Stimulated activated CD8-positive, alpha-beta memory T cell treated with anti-CD3 and anti-CD28 coated beads, Interleukin-7, amount 100 ng/mL, for 4 hours (primary cell): ENCODE measurements around the gene CDC42BPA.
"Not testable (repeated sequence)": the region's sequence is repeated elsewhere in the genome, so short reads cannot be mapped to it uniquely, and the experiment has no call there.

Experiments used
- DNase-seq, 2 donors: peaks; one replicate each; pipeline ENCODE4 v3.0.0-alpha.2; 2020; ENCODE audit warnings: low read depth in 2 of 2

CDC42BPA gene

DNA sequence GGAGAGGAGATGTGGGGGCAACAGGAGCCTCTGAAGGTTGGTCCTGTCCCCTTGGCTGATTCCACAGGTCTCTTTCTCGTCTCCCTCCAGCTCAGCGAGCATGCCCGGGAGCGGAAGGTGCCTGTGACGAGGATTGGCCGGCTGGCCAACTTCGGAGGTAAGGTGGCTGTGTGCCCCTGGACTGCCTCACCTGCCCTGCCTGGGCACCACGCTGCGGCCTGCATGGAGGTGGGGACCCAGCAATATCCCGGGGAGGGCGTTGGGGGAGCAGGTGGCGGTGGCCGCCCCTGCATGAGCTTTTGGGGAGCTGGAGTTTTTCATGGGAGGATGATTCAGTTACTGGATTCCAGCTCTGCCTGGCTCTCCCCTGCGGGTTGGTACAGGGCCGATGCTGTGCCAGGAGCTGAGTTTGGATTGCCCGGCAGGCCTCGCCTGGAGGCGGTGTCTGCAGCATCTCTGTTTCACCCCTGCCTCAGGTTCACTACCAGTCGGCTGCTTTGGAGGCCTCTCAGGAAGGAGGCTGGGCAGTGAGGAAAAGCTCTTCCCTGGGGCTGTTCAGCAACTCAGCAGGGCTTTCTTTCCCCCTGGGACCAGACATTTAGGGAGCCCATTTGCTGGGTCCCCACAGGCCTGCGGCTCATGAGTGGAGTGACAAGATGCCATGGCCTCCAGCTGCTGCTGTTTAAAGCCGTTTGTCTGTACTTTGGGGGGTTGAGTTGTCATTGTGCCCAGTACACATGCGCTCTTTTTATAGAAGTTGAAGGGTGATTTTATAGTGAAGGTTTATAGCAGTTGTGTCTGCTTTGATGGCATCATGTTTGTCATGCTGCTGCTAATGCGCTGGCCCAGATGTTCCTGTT lies 352.5 kb downstream of the CDC42BPA start:
- no peak for DNase-seq

DNA sequence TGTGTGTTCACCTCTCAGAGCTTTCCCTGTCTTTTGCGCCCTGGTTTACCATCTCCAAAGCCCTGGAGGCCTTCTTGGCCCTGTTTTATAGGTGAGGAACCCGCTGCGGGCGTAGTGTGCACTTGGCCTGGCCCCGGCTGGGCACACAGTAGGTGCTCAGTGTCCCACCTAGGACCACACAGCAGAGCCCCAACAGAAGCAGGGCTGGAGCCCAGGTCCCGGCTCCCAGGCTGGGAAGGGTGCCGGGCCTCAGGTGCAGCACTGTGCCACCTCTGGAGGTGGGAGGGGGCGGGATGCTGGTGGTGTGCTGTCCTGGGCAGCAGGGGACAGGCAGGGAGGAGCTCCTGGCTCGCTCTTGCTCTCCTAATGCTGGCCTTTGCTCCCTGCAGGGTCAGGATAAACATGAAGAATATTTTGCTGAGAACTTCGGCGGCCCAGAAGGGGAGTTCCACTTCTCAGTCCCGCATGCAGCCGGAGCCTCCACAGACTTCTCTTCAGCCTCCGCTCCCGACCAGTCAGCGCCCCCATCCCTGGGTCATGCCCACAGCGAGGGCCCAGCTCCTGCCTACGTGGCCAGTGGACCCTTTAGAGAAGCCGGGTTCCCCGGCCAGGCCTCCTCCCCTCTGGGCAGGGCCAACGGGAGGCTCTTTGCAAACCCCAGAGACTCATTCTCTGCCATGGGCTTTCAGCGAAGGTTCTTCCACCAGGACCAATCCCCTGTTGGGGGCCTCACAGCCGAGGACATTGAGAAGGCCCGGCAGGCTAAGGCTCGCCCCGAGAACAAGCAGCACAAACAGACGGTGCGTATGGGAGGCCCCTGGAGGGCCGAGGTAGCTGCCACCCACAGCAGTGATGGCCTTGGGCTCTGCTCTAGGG lies 353.4 kb downstream of the CDC42BPA start:
- DNase-seq: no peak

DNA sequence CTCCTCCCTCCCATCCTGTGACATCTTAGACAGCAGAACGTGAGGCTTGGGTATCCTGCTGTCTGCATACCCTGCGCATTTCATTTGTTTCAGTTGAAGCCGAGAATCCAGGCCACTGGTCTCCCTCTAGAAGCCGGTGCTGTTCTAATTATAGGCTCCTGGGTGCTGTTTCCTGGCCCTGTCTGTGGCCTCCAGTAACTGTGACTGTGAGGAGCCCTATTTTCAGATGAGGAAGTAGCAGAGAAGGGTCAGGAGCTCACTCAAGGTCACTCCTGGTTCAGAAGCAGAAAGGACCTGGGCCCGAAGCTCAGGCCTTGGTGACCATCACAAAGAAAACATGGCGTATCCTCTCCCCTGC lies 354.2 kb downstream of the CDC42BPA start:
- DNase-seq: no peak

DNA sequence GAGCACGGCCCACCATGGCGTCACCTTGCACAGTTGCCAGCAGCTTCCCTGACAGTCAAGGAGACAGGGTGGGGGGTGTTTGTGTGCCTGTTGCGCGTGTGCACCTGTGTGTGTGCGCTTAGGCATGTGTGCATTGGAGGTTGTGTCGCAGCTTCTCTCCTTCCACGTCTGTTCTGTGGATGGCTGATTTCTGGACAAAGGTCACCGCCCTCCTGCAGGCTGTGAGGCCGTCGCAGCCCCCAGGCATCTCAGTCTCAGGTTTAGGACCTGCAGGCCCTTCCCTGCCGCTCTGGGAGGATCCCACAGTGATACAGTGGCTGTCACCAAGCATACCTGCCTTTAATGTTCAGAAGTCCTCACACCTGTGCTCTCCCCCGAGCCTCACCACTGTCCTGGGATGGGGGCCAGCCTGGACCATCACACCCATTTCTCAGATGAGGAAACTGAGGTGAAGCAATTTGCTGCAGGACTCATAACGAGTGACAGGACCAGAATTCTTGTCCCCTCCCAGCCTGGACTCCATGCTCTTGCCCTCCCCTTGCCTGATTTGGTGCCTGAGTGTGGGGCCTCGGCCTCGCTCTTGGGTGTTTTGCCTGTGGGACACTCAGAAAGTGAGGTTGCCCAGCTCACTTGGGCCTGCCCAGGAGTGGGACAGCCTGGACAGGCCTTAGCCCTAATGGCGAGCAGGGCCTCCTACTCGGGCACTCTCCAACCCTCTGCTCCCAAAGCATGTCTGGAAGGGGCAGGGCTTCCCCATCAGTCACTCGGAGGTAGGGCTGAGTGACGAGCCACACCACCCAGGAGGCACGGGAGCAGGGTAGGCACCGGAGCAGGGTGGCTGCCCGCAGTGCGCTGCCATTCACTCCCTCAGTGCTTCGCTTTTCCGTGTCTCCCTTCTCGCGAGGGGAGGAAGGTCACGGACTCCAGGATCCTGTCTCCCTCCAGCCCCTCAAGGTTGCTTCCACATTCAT lies 355.6 kb downstream of the CDC42BPA start:
- DNase-seq: no peak

DNA sequence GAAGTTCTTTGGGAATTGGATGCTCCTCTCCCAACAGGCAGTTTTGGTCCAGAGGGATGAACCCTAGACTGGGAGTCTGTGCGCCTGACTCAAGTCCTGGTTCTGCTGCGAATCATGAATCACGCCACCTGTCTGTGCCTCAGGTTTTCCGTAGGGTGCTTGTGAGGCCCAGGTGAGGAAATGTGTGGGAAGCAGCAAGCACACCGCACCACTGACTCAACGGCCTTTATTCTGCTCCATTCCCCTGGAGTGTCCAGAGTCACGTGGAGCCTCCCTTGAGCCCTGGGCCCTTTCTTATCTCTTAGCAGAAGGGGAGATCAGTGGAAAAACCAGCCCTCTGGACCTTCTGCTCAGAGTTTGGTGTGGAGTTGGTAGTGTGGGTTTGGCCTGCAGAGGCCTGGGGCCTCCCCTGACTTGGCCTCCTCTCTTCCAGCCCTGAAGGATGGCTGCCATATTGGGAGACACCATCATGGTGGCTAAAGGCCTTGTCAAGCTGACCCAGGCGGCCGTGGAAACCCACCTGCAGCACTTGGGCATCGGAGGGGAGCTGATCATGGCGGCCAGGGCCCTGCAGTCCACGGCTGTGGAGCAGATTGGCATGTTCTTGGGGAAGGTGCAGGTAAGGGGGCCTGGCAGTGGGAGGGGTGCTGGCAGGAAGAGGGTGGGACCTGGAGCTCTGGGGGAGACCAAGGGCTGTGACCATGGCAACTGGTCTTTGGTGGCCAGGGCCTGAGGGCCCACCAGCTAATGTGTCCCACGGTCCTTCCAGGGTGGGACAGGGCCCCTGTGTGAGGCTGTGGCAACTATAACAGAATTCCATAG lies 357.1 kb downstream of the CDC42BPA start:
- no peak for DNase-seq

GRCh38 chr1:226960256-226960655 lies 358.0 kb downstream of the CDC42BPA start:
- no peak for DNase-seq

GRCh38 chr1:226958300-226958699 lies 360.0 kb downstream of the CDC42BPA start:
- DNase-seq: no peak

DNA sequence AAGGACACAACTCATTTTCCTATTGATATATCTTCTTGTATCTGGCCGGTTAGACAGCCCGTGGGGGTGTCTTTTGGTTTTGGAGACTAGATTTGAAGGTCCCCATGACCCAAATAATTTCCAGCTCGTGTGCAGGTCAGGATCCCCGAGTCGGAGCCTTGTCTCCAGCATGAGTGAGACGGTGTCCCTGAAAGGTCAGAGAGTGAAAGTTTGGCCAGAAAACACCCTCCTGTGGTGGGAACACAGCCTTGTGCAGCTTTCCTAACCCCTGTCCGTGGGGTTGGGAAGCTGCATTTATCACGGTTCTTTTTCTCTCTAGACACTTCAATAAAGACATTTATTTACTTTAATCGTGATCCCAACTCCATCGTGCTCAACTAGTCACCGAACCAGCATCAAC lies 360.6 kb downstream of the CDC42BPA start:
- DNase-seq: no peak

DNA sequence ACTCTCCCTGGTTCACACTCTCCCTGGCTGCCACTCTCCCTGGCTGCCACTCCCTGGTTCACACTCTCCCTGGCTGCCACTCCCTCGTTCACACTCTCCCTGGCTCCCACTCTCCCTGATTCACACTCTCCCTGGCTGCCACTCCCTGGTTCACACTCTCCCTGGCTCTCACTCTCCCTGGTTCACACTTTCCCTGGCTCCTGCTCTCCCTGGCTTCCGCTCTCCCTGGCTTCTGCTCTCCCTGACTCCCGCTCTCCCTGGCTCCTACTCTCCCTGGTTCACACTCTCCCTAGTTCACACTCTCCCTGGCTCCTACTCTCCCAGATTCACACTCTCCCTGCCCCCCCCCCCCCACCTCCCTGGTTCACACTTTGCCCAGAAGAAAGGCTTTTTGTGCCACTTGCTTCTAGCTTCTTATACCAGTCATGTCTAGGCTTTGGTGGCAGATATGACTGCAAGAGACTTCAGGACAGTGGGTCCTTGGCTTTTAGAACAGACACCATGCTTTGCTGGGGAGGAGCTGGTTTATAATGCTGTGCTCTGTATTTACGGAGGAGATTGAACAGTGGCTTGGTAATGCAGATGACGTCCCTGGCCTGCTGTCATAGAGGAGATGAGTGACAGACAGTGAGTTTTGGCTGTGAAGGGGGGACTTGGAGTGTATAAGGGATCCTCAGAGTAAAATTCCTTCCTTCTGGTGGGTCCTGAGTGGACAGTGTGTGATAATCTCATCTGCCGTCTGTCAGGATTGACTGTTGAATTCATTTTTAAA lies 361.2 kb downstream of the CDC42BPA start:
- no peak for DNase-seq

DNA sequence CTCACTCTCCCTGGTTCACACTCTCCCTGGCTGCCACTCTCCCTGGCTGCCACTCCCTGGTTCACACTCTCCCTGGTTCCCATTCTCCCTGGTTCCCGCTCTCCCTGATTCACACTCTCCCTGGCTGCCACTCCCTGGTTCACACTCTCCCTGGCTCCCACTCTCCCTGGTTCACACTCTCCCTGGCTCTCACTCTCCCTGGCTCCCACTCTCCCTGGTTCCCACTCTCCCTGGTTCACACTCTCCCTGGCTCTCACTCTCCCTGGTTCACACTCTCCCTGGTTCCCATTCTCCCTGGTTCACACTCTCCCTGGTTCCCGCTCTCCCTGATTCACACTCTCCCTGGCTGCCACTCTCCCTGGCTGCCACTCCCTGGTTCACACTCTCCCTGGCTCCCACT lies 362.4 kb downstream of the CDC42BPA start:
- not testable (repeated sequence) for DNase-seq

DNA sequence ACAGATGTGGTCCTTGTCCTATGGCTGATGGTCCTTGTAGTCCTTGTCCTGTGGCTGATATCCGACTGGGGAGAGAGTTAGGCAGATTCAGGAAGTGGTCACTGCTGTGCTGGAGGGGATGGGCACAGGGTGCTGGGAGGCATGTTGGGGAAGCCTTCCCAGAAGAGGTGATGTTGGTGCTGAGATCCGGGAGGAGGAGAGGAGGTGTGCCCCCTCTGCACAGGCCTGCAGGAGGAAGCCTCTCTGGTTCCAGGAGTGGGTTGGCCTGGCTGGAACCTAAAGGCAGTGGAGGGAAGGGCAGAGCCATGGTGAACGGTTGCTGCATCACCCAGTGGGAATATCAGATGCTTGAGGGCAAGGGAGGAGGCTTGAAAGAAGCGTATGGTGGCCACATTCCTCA lies 363.5 kb downstream of the CDC42BPA start:
- DNase-seq: no peak

- DNase-seq: no peak
Observed at GRCh38 chr1:226954337-226954736, 364.0 kb downstream of the CDC42BPA start.

DNA sequence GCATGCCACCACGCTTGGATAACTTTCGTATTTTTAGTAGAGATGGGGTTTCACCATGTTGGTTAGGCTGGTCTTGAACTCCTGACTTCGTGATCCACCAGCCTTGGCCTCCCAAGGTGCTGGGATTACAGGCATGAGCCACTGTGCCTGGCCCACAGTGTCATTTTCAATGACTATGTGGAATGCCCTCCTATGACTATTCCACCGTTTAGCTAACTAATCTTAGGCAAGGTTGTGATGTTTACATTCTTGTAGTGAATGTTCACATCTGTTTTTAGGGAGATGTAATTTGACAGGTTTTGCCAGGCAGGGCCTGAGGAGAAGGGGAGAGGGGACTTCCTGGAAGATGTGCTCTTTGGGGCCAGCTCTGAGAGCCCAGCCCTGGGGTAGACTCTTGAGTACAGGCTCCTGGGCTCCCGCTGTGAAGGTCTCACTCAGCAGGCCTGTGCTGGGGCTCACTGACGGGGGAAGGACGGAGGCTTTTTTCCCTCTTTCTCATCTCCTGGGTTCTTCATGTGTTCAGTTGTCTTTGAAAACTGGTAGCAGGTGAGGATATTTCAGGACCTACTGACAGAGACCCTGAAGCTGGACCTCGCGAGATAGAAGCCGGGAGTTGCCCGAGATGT lies 365.0 kb downstream of the CDC42BPA start:
- DNase-seq: no peak

GRCh38 chr1:226952118-226952441 lies 366.2 kb downstream of the CDC42BPA start:
- no peak for DNase-seq

DNA sequence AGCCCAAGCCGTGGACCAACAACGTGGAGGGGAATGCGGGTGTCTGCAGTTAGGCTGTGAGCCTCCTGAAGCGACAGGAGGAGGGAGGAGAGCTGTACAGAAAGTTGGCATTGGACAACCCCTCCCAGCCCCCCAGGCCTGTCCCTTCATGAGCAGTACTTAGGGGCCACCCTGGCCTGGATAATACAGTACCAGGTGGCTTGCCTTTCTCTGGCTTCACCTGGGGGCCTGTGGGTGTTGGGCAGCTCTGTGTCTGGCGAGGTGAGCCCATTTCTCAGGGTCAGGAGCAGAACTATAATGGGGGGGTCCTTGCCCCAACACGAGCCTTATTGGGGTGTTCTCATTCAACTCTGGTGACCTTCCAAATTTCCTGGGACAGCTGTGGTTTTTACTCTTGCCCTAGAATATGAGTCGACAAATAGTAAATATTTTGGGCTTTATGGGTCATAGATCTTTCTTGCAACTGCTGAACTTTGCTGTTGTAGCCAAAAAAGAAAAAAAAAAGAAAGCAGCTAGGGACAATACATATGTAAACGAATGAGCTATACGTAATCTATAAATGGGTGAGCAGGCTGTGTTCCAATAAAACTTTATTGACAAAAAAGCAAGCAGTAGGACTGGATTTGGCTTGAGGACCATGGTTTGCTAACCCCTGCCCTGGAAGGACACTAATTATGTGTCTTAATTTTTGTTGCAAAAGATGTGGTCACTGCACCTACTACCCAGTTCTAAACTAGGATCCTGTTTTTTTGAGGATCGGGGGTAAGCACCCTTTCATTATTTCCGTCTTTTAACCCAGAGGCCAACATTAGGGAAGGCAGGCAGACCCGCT lies 366.8 kb downstream of the CDC42BPA start:
- no peak for DNase-seq

DNA sequence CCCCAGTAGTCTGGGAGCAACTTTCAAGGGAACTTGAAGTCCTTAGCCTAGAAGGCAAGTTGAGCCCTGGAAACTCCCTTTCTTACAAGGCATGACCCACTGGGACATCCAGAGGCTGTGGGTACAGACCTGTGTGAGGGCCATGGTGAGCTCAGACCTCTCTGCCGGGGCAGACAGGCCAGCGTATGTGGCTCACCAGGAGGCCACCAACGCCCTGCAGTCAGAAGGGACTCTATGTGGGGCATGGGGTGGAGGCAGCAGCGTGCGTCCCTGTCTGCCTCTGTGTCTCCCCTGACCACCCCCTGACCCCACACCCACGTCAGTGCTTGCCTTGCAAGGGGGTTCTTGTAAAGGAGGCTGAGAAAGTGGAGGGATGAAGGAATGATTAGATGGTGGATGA lies 367.4 kb downstream of the CDC42BPA start:
- DNase-seq: no peak

GRCh38 chr1:226950316-226950715 lies 368.0 kb downstream of the CDC42BPA start:
- no peak for DNase-seq

- no peak for DNase-seq
Observed at GRCh38 chr1:226949401-226949800, 368.9 kb downstream of the CDC42BPA start.

DNA sequence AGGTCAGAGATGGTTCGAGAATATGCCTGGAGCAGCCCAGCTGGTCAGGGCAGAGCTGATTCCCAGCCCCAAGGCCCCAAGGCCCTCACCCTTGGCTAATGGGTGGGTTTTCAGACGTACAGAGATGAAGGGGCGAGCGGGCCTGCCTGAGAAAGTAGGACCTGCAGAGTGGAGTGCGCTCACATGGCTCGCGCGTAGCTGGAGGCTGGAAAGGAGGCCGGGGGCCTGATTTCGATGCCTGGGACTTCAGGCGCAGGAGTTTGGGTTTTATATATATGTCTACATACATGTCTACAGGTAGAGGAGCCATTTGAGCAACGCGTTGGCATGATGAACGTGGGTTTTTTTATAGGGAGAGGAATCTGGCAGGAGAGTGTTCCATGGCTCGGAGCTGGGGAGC lies 369.3 kb downstream of the CDC42BPA start:
- no peak for DNase-seq
